Suprapubic skin (tissue), 4 donors: ENCODE measurements around the gene SEC24D. TPM values are rescaled to one million over a fixed set of nuclear protein-coding genes. Genes with fewer than 3 reads are reported as not detected.

Experiments
- DNase-seq, 2 donors: peaks; one replicate each; pipeline ENCODE4 v3.0.0-alpha.2; 2019; ENCODE audit warnings: low spot score in 2 of 2
- H3K27ac ChIP-seq: fragments of 200-600 bp; sonication (generic); one replicate; pipeline ENCODE4 v1.5.1; 2019
- H3K27me3 ChIP-seq: fragments of 200-600 bp; sonication (generic); one replicate; pipeline ENCODE4 v1.5.1; 2019
- H3K36me3 ChIP-seq: fragments of 200-600 bp; sonication (generic); one replicate; pipeline ENCODE4 v1.5.1; 2019
- H3K4me1 ChIP-seq: fragments of 200-600 bp; sonication (generic); one replicate; pipeline ENCODE4 v1.5.1; 2019
- H3K4me3 ChIP-seq: fragments of 200-600 bp; sonication (generic); one replicate; pipeline ENCODE4 v1.5.1; 2019; ENCODE audit warnings: mild to moderate bottlenecking
- H3K9me3 ChIP-seq: fragments of 200-600 bp; sonication (generic); one replicate; pipeline ENCODE4 v1.5.1; 2019
- EP300 ChIP-seq: sonication (generic); formaldehyde crosslinking; IDR thresholded peaks from one replicate; pipeline ENCODE4 v1.6.1; 2017; ENCODE audit warnings: antibody characterized with exemption
- POLR2A ChIP-seq, 2 donors: fragments of 450-650 bp; IDR thresholded peaks; one replicate each; pipeline ENCODE4 v1.6.1; 2017; ENCODE audit warnings: antibody characterized with exemption in 2 of 2, mild to moderate bottlenecking in 2 of 2, moderate library complexity in 2 of 2
- POLR2AphosphoS5 ChIP-seq, 3 donors: sonication (generic); formaldehyde crosslinking; IDR thresholded peaks; one replicate each; pipeline ENCODE4 v1.6.1; 2017; ENCODE audit warnings: antibody characterized with exemption in 3 of 3
- WGBS: methylation state at CpG from one replicate; pipeline ENCODE4 v1.1.5; 2018; 5-methylcytosine and 5-hydroxymethylcytosine counted together
- total RNA-seq, 4 donors: library from RNA; depleted of rRNA; stranded (reverse); fragments of >200 nt; gene quantifications; one replicate each; pipeline ENCODE4 v1.1.0, GENCODE V29; 2016
- TF ChIP-seq, protein P1 (sequence below), 2 donors: fragments of 200-600 bp in 1 of 2; fragments of 450-650 bp in 1 of 2; sonication (generic) in 1 of 2; IDR thresholded peaks; one replicate each; pipeline ENCODE4 v1.5.1; 2016 to 2019; ENCODE audit warnings: antibody characterized with exemption in 2 of 2, mild to moderate bottlenecking in 1 of 2, moderate library complexity in 1 of 2

SEC24D gene
- total RNA-seq, 4 donors from 2014 or later: 16.7 to 18.1 (median 18.0) TPM

- Histone ChIP-seq H3K27ac (no peak overlapping the region), H3K36me3 (no peaks in the 10 kb centered on the region), H3K4me1 (no peaks in the 10 kb centered on the region), H3K9me3 (no peaks in the 10 kb centered on the region), H3K27me3 (no peaks in the 10 kb centered on the region), H3K4me3 (no peak overlapping the region)
- TF ChIP-seq, protein P1, sequence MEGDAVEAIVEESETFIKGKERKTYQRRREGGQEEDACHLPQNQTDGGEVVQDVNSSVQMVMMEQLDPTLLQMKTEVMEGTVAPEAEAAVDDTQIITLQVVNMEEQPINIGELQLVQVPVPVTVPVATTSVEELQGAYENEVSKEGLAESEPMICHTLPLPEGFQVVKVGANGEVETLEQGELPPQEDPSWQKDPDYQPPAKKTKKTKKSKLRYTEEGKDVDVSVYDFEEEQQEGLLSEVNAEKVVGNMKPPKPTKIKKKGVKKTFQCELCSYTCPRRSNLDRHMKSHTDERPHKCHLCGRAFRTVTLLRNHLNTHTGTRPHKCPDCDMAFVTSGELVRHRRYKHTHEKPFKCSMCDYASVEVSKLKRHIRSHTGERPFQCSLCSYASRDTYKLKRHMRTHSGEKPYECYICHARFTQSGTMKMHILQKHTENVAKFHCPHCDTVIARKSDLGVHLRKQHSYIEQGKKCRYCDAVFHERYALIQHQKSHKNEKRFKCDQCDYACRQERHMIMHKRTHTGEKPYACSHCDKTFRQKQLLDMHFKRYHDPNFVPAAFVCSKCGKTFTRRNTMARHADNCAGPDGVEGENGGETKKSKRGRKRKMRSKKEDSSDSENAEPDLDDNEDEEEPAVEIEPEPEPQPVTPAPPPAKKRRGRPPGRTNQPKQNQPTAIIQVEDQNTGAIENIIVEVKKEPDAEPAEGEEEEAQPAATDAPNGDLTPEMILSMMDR (IDR thresholded peaks at IDR 0.05): no peak
- no peak for TF ChIP-seq POLR2AphosphoS5 (IDR thresholded peaks at IDR 0.05)
- TF ChIP-seq POLR2A (IDR thresholded peaks at IDR 0.05): no peak
- no peak for TF ChIP-seq EP300
- 80% methylated on average over 6 of the region's 6 CpGs for WGBS
- DNase-seq: no peak
These were observed 7.3 kb upstream of the SEC24D start for GRCh38 chr4:118843237-118843636.

- no peak overlapping the region for H3K27ac ChIP-seq
- no peaks in the 10 kb centered on the region for H3K4me1 ChIP-seq
- no peak for TF ChIP-seq POLR2AphosphoS5 (IDR thresholded peaks at IDR 0.05)
- no peak for TF ChIP-seq POLR2A (IDR thresholded peaks at IDR 0.05)
- no peak for TF ChIP-seq EP300
- TF ChIP-seq, protein P1 (IDR thresholded peaks at IDR 0.05): no peak
- 75% methylated on average over 3 of the region's 3 CpGs for WGBS
- no peak overlapping the region for H3K4me3 ChIP-seq
- H3K27me3 ChIP-seq: no peaks in the 10 kb centered on the region
- no peak for DNase-seq
- no peaks in the 10 kb centered on the region for H3K9me3 ChIP-seq
- H3K36me3 ChIP-seq: no peaks in the 10 kb centered on the region
These were observed 6.1 kb upstream of the SEC24D start for GRCh38 chr4:118842055-118842454.

DNA sequence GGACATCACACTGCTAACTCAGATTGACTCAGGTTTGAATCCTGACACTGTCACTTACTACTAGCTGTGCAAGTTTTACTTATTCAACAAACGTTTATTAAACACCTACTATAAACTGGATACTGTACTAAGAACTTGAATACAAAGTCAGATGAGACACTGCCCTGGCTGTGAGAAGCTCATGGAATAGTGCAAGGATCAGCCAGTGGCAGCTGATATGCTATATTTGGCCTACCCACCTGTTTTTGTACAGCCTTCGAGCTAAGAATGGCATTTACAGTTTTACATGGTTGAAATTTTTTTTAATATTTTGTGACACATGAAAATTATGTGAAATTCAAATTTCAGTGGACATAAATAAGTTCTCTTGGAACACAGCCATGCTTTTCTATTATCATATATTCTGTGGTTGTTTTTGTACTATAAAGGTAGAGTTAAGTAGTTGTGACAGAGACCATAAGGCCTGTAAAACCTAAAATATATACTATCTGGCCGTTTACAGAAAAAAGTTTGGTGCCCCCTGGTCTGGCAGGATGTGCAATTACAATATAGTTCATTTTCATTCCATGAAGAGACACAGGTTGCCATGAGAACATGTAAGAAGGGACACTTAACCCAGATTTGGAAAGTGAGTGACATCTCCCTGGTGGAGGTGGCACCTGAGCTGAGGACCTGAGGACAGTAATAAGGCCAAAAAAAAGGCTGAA lies 3.4 kb upstream of the SEC24D start:
- Histone ChIP-seq H3K4me1 (peaks cover 12% of the 10 kb centered on the region), H3K27me3 (no peaks in the 10 kb centered on the region), H3K9me3 (no peaks in the 10 kb centered on the region), H3K36me3 (no peaks in the 10 kb centered on the region), H3K4me3 (no peak overlapping the region), H3K27ac (no peak overlapping the region)
- TF ChIP-seq EP300: no peak
- TF ChIP-seq POLR2A (IDR thresholded peaks at IDR 0.05): no peak
- no peak for TF ChIP-seq POLR2AphosphoS5 (IDR thresholded peaks at IDR 0.05)
- TF ChIP-seq, protein P1 (IDR thresholded peaks at IDR 0.05): no peak
- DNase-seq: no peak
- 74% methylated on average over 3 of the region's 3 CpGs for WGBS

- WGBS: 75% methylated on average over 4 of the region's 4 CpGs
- Histone ChIP-seq H3K27me3 (no peaks in the 10 kb centered on the region), H3K27ac (no peak overlapping the region), H3K4me1 (peaks cover 17% of the 10 kb centered on the region), H3K4me3 (no peak overlapping the region), H3K36me3 (no peaks in the 10 kb centered on the region), H3K9me3 (no peaks in the 10 kb centered on the region)
- no peak for DNase-seq
- no peak for TF ChIP-seq EP300
- TF ChIP-seq POLR2AphosphoS5 (IDR thresholded peaks at IDR 0.05): no peak
- TF ChIP-seq, protein P1 (IDR thresholded peaks at IDR 0.05): no peak
- TF ChIP-seq POLR2A (IDR thresholded peaks at IDR 0.05): no peak
These were observed 1.2 kb upstream of the SEC24D start for GRCh38 chr4:118837121-118837507.

- Histone ChIP-seq H3K4me3 (peak overlapping the region; percentile 97), H3K4me1 (peaks cover 17% of the 10 kb centered on the region), H3K36me3 (no peaks in the 10 kb centered on the region), H3K27me3 (no peaks in the 10 kb centered on the region), H3K9me3 (no peaks in the 10 kb centered on the region), H3K27ac (peak overlapping the region; percentile 91)
- TF ChIP-seq POLR2A (IDR thresholded peaks at IDR 0.05) (no peak), EP300 (no peak)
- TF ChIP-seq, protein P1 (IDR thresholded peaks at IDR 0.05): peak in 1 of 2 donors; percentile 13
- peak in 1 of 2 donors; percentile 71 for DNase-seq
- 3% methylated on average over 29 of the region's 29 CpGs for WGBS
These were observed 585 bp upstream of the SEC24D start for GRCh38 chr4:118836301-118837120.
